Limb (tissue), 2 donors: ENCODE measurements around the gene CSF1R.
A peak's percentile ranks its signal among the peaks of the same experiment; 100 is the strongest.

Experiments used
- DNase-seq, 2 donors: peaks; one replicate each; pipeline ENCODE4 v3.0.0-alpha.2; 2016; ENCODE audit errors: extremely low spot score in 2 of 2

The CSF1R gene

DNA sequence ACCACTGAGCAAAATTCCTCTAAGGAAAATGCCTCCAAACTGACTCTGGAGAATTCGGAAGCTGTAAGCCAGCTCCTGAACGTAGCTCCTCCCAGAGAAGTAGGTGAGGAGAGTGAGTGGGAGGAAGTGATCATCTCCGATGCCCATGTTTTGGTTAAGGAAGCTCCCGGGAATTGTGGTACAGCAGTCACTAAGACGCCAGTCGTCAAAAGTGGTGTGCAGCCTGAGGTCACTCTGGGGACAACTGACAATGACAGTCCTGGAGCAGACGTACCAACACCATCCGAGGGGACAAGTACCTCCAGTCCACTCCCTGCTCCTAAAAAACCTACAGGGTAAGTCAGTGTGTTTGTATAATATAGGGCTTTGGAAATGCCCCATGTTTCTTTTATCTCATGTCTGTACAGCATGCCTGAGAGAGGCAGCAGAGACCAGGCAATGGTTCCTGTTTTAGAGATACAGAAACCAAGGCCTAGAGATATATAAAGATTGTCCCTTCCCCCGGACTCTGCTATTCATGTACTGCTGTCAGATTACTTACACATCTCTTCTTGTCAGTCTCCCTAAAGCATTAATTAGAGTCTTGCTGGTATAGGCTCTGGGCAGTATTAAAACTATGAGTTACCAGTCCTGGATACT lies 61.9 kb downstream of the CSF1R start:
- peak in 1 of 2 donors; percentile 14 for DNase-seq

DNA sequence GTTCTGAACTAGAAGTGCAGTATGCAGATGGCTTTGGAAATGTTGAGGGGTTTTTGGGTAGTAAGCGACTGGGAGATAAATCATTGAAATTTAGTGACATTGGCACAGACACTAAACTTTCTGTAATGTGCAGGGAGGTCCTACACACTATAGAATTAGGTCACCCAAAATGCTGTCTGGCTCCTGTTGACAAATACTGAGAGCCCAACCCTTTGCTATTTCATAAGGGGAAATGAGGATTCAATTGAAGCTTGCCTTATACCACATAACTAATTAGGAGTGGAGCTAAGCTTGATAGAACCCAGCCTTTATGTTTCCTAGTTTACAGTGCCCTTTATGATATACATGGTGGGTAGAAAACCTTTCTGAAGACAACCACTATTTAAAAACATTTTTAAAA lies 63.2 kb downstream of the CSF1R start:
- DNase-seq, result no peak

DNA sequence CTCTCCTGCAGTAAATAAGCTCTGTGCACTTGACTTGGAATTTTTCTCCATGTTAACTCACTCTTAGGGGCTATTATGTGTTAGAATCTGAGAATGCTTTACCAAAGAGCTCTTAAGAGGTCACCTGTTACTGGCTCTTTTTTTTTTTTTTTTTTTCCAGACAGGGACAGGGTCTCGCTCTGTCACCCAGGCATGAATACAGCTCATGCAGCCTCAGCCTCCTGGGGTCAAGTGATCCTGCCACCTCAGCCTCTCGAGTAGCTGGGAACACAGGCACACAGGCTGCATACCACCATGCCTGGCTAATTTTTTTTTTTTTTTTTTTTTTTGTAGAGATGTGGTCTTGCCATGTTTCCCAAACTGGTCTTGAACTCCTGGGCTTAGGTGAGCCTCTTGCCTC lies 63.7 kb downstream of the CSF1R start:
- DNase-seq, result no peak

DNA sequence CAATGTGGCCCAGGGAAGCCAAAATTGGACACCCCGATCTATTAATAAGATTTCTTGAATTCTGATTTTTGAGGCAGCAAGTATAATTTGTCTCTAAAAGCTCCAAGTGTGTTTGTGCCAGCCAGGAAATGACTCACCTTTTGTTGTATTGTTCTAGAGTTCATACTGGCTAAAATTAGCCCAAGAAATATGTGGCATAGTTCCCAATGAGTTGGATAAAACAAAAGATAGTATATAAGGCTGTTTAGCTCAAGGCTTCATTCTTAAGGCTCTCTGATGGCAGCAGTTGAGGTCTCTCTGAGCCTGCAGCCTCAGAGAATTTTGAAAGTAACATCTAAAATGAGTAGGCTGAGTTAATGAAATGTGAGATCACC lies 64.2 kb downstream of the CSF1R start:
- no peak for DNase-seq

DNA sequence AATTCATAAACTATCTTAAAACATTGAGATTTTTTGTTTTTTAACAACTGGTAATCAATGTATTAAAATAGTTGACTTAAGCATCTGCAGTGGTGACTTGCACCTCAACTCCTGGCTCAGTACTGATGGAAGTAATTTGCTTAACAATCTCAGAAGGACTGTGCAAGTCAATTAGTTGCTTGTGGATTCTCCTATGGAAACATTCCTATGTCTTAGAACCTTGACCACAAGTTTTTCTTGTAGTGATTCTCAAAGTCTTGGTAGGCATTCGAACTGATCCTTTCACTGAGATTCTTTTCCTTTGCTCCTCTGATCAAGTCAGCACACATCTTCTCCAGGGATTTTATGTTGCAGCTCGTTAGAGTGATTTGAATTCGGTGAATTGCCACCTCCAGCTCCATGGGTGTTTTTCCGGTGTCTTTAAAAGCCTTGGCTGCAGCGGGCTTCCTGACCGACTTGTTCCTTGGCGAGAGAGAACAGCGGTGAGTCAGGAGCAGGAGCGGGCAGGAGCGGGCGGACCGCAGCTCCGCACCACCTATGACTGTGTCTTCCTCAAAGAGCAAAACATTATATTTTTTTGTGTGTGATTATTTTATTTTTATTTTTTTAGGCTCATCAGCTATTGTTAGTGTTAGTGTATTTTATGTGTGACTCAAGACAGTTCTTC lies 64.7 kb downstream of the CSF1R start:
- DNase-seq, result no peak

DNA sequence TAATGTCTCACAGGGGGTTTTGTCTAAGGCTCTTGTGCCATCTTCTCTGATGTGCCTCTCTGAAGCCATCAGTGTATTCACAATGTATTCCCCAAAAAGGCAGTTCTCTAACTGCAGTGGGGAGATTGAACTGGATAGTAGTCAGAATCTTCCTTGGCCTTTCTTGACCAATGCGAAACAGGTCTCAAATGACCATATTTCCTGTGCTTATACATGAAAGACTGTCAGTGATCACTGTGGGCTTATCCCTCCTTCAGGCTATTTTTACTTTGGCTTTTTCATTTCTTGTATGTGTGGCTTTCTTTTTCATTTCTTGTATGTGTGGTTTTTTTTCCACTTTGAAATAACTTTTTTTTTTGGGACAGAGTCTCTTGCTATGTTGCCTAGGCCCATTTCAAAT lies 66.1 kb downstream of the CSF1R start:
- no peak for DNase-seq

DNA sequence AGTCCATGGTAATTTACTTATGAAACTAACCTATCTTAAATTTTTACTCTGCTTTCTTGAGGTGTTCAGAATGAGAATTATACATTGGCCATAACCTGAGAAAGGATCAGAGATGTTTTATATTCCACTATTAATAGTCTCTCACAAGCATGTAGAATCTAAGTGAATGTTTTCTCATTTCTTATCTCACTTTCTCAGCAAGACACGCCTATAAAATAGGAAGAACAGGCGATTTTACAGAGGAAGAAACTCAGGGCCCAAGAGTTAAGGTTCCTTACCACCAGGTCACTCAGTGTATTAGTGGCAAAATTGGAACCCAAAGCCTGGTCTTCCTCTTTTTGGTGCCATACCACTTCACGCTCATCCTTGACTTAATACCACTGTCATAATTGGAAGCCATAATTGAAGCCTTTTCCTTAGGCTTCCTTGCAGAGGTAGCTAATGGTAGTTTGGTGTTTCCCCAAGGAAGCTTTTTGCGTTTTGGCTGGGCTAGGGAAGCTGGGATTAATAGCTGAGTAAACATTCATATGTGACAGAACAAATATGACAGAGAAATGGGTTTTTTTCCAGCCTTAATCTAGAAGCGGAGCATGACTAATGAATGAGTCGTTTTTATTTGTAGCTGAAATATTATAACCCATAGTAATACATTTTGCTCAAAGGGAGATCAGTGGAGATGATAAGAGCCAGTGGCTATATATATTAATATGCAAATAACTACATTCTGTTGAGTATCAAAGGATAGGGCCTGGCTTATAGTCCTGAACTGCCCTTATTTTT lies 68.9 kb downstream of the CSF1R start:
- DNase-seq, result no peak

DNA sequence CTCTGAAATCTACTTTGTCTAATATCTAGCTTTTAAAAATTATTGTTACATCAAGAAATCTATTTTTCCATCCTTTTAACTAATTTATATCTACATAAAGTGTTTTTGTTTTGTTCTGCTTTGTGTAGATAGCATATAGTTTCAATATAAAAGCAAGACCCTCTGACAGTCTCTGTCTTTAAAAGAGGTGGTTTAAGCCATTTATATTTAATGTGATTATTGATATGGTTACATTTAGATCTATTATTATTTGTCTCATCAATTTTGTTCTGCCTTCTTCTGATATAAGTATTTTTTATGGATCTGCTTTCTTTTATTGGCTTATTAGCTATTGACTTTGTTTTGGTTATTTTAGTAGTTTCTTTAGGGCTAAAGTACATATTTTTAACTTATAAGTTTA lies 69.8 kb downstream of the CSF1R start:
- no peak for DNase-seq

DNA sequence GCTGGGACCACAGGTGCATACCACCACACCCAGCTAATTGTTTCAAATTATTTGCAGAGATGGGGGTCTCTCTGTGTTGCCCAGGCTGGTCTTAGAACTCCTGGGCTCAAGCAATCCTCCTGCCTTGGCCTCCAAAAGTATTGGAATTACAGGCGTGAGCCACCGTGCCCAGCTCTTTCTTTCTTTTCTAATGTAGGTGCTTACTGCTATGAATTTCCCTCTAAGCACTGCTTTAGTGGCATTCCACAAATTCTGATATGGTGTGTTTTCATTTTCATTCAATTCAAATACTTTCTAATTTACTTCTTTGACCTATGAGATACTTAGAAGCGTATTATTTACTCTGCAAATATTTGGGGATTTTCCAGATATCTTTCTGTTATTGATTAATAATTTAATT lies 70.9 kb downstream of the CSF1R start:
- no peak for DNase-seq

DNA sequence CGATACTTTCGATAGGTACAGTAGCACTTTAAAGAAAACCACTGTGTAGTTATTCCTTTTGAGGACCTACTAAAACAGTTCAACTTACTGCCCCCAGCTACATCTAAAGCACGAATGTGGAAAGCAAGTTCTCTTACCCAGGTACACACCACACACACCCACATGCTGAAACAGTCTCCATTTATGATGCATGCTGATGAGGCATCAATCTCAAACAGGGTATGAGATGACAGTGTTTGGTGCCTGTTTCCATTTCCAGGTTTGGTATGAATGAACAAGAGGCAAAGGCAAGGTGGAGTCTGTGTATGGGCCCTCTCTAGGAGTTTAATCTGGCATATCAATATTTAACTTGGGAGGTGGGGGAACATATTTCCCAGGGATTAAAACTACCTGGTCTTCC lies 71.9 kb downstream of the CSF1R start:
- no peak for DNase-seq

DNA sequence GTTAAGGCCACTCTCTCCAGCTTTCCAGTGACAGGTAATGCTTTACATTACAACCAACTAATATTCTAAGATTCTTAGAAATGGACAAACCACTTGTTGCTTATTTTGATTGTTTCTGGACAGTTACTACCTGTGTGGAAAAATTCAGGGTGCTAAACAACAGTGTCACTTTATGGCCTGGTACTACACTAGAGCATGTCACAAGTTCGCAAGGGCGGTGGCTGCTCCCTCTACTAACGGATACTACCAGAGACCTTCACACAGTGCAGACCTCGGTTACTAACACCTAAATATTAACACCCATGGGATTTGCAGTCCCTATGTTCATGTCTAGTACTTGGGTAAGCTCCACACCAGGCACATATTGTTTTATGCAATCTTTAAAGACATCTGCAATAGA lies 72.4 kb downstream of the CSF1R start:
- no peak for DNase-seq

DNA sequence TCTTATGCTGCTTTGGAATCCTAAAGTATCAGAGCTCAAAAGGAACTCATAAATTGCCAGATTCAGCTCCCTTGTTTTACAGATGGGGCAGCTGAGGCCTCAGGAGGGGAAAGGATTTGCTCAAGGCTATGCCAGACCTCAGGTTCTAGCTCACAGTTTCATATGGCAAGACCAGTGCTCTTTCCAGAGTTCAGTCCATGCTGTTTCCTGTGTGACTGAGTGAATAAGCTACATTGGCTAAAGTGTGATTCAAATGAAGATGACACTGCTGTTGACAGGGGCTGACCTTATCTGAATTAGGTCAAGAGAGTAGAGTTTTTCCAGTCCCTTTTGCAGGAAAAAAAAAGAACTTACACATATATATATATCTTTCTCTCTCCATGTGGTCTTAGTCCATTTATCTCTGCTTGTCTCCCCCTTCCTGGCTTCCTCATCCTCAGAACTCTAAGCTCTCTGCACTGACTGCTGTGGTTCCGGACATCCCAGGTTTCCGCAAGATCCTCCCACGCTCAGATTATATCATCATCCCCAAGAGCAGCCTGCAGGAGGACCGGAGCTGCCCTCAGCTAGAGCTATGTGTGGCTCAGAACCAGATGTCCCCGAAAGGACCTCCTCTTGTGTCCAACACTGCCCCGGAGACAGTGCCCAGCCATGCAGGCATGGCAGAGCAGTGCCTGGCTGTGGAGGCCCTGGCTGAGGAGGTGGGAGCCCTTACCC lies 76.5 kb downstream of the CSF1R start:
- no peak for DNase-seq

DNA sequence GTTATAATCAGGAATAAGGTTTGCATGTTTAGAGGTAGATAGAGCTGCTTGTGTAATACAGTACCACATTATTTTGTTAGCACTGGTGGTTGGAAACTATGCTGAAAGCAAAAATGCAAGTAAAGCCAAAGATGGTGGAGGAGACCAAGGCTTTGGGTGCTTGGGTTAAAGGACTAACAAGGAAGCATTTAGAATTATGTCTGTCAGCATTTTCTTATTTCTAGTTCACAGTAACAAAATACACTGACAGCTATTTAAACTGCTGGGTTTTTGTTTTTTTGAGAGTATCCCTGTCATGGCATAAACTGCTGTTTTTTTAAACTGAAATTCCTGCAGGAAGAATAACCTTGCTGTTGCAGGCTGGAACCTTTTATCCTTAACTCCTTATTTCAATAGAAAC lies 79.3 kb downstream of the CSF1R start:
- DNase-seq, result no peak

DNA sequence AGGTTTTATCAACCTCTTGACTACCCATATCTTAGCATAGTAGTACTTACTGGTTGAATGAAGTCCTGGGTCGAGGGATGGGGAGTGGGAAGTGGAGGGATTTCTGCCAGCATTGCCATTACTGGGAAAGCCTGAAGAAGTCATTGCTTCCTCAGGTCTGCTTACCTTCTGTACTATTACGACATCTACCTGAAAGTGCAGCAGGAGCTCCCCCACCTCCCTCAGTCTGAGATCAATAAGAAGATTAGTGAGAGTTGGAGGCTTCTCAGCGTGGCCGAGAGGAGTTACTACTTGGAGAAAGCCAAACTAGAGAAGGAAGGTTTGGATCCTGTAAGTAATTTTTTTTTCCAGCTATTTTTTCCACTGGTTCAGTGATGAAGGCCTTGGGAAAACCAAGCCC lies 80.0 kb downstream of the CSF1R start:
- DNase-seq, result no peak
